HFF-Myc (cell line): ENCODE data around the gene LATS2.

Experiments used
- DNase-seq: peaks from one replicate; pipeline ENCODE4 v3.0.0-alpha.2; 2011; ENCODE audit warnings: low read depth; ENCODE audit errors: extremely low read depth
- H3K4me3 ChIP-seq: replicated peaks from 2 replicates; pipeline ENCODE4 v1.5.1; 2011; ENCODE audit warnings: low read depth, mild to moderate bottlenecking, control low read depth, low read length
- TF ChIP-seq, protein P1 (sequence below): IDR thresholded peaks from 2 replicates; pipeline ENCODE4 v1.5.1; 2012; ENCODE audit warnings: mild to moderate bottlenecking, low read depth, low read length, control low read depth; ENCODE audit errors: missing control alignments

Gene LATS2

GRCh38 chr13:21066946-21067345 is 5.6 kb upstream of the LATS2 start:
- no peak overlapping the region for H3K4me3 ChIP-seq
- no peak for DNase-seq
- TF ChIP-seq, protein P1, sequence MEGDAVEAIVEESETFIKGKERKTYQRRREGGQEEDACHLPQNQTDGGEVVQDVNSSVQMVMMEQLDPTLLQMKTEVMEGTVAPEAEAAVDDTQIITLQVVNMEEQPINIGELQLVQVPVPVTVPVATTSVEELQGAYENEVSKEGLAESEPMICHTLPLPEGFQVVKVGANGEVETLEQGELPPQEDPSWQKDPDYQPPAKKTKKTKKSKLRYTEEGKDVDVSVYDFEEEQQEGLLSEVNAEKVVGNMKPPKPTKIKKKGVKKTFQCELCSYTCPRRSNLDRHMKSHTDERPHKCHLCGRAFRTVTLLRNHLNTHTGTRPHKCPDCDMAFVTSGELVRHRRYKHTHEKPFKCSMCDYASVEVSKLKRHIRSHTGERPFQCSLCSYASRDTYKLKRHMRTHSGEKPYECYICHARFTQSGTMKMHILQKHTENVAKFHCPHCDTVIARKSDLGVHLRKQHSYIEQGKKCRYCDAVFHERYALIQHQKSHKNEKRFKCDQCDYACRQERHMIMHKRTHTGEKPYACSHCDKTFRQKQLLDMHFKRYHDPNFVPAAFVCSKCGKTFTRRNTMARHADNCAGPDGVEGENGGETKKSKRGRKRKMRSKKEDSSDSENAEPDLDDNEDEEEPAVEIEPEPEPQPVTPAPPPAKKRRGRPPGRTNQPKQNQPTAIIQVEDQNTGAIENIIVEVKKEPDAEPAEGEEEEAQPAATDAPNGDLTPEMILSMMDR: no peak

- TF ChIP-seq, protein P1: no peak
- DNase-seq: no peak
- H3K4me3 ChIP-seq: no peak overlapping the region
These were observed 4.3 kb upstream of the LATS2 start for GRCh38 chr13:21065686-21066085.

DNA sequence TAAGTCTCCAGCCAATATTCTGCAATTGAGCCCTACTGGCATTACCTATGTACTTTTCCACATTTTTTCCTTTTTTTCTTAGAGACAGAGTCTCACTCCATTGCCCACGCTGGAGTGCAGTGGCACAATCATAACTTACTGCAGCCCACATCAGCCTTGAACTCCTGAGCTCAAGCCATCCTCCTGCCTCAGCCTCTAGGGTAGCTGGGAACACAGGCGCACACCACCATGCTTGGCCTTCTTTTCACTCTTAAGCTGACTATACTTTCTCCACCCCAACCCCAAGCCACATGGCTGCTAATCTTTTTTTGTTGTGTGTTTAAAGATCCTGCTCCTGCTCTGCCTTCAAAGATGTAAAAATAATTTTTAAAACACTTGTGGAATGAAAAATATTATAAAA is 1.6 kb upstream of the LATS2 start:
- no peak for DNase-seq
- TF ChIP-seq, protein P1: no peak
- H3K4me3 ChIP-seq: no peak overlapping the region

GRCh38 chr13:21060338-21061028 is 903 bp downstream of the LATS2 start:
- DNase-seq: no peak
- peak overlapping the region; percentile 87 for H3K4me3 ChIP-seq
- TF ChIP-seq, protein P1: no peak

DNA sequence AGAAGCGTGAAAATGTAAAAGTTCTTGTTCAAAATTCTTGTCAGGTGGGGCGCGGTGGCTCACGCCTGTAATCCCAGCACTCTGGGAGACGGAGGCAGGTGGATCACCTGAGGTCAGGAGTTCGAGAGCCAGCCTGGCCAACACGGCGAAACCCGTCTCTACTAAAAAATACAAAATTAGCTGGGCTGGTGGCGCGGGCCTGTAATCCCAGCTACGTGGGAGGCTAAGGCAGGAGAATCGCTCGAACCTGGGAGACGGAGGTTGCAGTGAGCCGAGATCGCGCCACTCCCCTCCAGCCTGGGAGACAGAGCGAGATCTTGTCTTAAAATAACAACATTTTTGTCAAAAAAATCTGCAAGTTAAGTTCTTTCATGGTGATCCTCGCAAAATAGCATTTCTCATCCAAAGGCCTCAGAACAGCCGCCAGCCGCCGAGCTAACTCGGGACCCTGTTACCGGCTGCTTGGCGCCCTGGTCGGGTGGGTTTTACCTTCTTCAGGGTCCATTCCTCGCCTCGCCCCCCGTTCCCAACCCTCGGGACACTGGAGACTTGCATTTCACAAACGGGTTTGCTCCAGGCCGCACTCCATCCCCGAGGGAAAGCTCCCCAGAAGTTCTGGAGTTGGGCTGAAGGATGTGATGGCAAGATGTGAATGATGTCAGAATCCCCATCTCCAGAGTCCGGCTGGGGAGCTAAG is 1.6 kb downstream of the LATS2 start:
- TF ChIP-seq, protein P1: no peak
- no peak for DNase-seq
- peak overlapping the region; percentile 87 for H3K4me3 ChIP-seq

- TF ChIP-seq, protein P1: no peak
- no peak for DNase-seq
- no peak overlapping the region for H3K4me3 ChIP-seq
These were observed 3.0 kb downstream of the LATS2 start for GRCh38 chr13:21058361-21058760.
